ENCODE data around the gene SLC27A1.
"Not testable (repeated sequence)": the region's sequence is repeated elsewhere in the genome, so short reads cannot be mapped to it uniquely, and the experiment has no call there.

SLC27A1 gene

DNA sequence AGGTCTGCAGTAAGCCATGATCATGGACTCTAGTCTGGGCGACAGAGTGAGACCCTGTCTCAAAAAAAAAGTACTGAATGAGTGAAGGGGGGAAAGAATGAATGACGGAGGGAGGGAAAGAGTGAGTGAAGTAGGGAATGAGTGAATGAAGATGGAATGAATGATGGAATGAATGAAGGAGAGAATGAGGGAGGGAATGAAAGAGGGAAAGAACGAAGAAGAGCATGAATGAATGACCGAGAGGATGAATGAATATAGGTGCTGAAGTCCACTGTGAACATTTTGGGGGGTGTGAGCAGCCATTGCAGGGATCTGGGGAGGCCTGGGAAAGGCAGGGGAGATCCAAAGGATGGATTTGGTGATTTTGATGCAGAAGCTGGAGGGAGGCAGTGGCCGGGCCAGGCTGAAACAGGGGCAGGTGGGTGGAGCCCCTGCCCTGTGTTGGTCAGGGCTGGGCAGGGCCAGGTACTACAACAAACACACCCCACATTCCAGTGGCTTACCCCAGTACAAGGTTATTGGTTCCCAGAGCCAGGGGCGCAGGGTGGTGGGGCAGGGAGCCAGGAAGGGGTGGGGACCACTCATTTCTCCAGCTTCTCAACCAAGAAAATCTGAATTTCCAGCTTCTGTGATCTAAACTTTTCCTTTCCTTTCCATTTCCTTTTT, 14.3 kb downstream of the SLC27A1 start:
- Histone ChIP-seq H3K36me3 (ENCODE audit: insufficient read depth, low read length) (peaks cover 4% of the 10 kb centered on the region), H2AFZ (ENCODE audit: low read depth, low read length) (no peak overlapping the region), H3K4me1 (ENCODE audit: insufficient read depth, low read length) (no peaks in the 10 kb centered on the region), H3K27me3 (ENCODE audit: insufficient read depth, low read length) (no peaks in the 10 kb centered on the region), H3K9me3 (ENCODE audit: low read length) (peaks cover under 1% of the 10 kb centered on the region), H3K4me3 (ENCODE audit: low read length) (no peak overlapping the region)

DNA sequence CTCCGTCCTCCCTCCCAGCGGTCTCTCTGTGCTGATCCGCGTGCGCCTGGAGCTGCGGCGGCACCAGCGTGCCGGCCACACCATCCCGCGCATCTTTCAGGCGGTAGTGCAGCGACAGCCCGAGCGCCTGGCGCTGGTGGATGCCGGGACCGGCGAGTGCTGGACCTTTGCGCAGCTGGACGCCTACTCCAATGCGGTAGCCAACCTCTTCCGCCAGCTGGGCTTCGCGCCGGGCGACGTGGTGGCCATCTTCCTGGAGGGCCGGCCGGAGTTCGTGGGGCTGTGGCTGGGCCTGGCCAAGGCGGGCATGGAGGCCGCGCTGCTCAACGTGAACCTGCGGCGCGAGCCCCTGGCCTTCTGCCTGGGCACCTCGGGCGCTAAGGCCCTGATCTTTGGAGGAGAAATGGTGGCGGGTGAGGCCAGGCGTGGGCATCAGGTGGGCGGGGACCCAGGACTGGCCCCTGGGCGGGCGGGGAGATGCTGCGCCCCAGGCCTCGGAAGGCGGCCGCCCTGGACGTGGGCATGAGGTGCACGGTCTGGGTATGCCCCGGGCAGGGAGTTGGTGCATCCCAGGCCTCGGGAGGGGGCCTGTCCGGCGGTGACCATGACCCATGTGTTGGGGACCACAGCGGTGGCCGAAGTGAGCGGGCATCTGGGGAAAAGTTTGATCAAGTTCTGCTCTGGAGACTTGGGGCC, 16.4 kb downstream of the SLC27A1 start:
- Histone ChIP-seq H3K4me1 (ENCODE audit: insufficient read depth, low read length) (peaks cover 4% of the 10 kb centered on the region), H3K4me3 (ENCODE audit: low read length) (no peak overlapping the region), H3K36me3 (ENCODE audit: insufficient read depth, low read length) (peaks cover 6% of the 10 kb centered on the region), H3K9me3 (ENCODE audit: low read length) (peaks cover 2% of the 10 kb centered on the region), H2AFZ (ENCODE audit: low read depth, low read length) (no peak overlapping the region), H3K27me3 (ENCODE audit: insufficient read depth, low read length) (no peaks in the 10 kb centered on the region)

DNA sequence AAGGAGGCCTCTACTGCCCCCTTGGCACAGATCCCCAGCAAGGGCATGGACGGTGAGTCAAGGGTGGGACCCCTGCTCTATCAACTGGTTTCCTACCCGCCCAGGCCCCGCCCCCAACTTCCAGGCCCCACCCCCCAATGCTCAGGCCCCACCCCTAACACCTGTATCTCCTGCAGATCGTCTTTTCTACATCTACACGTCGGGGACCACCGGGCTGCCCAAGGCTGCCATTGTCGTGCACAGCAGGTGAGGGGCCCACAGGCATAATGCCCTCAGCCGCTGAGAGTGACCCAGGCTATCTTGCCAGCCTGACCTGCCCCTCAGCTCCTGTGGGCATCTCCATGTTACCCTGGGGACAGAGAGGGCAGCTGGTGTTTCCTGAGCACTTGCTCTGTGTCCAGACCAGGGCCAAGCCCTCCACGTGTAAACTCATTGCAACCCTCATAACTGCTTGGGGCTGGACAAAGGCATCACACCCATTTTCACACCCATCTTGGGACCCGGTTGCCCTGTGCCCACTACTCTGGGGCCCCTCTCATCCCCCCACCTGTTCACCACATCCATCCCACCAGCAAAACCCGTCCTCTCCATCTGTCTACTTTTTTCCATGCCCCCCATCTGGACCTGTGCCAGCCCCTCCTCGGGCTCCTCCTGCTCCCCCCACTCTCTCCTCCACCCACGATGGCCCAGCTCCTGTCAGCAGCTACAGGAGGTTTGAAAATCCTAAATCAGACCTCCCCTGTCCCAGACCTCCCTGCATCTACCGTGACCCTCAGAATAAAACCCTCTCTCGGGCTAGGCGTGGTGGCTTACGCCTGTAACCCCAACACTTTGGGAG, 17.2 kb downstream of the SLC27A1 start:
- no peak overlapping the region for H2AFZ ChIP-seq (ENCODE audit: low read depth, low read length)

DNA sequence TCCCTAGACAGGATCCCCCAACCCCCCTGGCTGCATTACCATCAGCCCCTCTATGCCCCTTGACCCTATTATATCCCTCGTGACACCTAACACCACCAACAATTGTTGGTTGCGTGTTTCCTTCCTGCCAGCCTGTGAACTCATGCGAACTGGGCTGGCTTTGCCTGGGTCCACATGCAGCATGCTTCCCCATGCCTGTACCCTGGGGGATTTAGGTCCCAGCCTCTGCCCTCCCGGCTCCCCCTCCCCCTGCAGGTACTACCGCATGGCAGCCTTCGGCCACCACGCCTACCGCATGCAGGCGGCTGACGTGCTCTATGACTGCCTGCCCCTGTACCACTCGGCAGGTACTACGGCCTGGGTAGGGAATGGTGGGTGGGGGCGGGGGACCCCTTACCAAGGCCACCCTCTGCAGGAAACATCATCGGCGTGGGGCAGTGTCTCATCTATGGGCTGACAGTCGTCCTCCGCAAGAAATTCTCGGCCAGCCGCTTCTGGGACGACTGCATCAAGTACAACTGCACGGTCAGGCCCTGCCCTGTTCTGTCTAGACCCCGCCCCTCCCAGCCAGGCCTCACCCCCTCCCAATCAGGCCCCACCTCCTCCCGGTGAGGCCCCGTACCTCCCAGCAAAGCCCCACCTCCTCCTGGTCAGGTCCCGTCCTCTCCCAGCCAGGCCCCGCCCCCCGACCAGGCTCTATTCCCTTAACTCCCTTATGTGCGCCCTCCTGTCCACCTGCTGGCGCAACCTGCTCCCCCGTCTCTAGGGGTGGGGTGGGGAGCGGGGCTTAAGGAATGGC, 18.5 kb downstream of the SLC27A1 start:
- Histone ChIP-seq H3K36me3 (ENCODE audit: insufficient read depth, low read length) (peaks cover 6% of the 10 kb centered on the region), H2AFZ (ENCODE audit: low read depth, low read length) (no peak overlapping the region), H3K4me3 (ENCODE audit: low read length) (no peak overlapping the region), H3K9me3 (ENCODE audit: low read length) (peaks cover 2% of the 10 kb centered on the region), H3K4me1 (ENCODE audit: insufficient read depth, low read length) (peaks cover 4% of the 10 kb centered on the region), H3K27me3 (ENCODE audit: insufficient read depth, low read length) (no peaks in the 10 kb centered on the region)

More for the DNA sequence above, 17.2 kb downstream of the SLC27A1 start:
- Histone ChIP-seq H3K27me3 (ENCODE audit: insufficient read depth, low read length) (no peaks in the 10 kb centered on the region), H3K36me3 (ENCODE audit: insufficient read depth, low read length) (peaks cover 6% of the 10 kb centered on the region), H3K4me1 (ENCODE audit: insufficient read depth, low read length) (peaks cover 4% of the 10 kb centered on the region), H3K4me3 (ENCODE audit: low read length) (no peak overlapping the region), H3K9me3 (ENCODE audit: low read length) (peaks cover 2% of the 10 kb centered on the region)

DNA sequence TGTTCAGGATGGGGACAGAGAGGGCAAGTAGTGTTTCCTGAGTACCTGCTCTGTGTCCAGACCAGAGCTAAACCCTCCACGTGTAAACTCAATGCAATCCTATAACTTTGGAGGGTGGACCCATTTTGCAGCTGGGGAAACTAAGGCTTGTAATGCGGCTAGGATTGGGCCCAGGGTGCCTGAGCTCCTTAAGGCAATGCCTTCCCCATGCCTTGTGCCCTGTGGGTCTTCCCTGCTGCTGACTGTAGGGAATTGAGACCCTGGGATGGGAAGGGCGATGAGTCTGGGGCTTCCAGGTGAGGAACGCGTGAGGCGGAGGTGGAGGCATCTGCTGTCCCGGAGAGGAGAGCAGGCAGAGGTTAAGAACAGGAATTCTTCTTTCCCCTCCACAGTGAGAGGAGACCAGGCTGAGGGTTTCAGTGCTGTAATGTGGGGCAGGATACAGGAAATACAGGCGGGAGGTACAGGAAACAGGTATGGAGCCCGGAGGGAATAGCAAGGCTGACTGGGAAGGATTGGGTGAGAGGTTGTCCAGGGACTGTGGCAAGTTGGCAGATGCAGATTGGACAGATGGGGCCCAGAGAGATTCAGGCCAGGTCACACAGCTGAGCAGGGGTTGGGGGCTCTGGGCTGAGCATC, 19.2 kb downstream of the SLC27A1 start:
- H3K4me3 ChIP-seq (ENCODE audit: low read length) = no peak overlapping the region
- H3K36me3 ChIP-seq (ENCODE audit: insufficient read depth, low read length) = peaks cover 6% of the 10 kb centered on the region
- no peak overlapping the region for H2AFZ ChIP-seq (ENCODE audit: low read depth, low read length)
- peaks cover 4% of the 10 kb centered on the region for H3K4me1 ChIP-seq (ENCODE audit: insufficient read depth, low read length)
- H3K27me3 ChIP-seq (ENCODE audit: insufficient read depth, low read length) = no peaks in the 10 kb centered on the region
- H3K9me3 ChIP-seq (ENCODE audit: low read length) = peaks cover 2% of the 10 kb centered on the region

DNA sequence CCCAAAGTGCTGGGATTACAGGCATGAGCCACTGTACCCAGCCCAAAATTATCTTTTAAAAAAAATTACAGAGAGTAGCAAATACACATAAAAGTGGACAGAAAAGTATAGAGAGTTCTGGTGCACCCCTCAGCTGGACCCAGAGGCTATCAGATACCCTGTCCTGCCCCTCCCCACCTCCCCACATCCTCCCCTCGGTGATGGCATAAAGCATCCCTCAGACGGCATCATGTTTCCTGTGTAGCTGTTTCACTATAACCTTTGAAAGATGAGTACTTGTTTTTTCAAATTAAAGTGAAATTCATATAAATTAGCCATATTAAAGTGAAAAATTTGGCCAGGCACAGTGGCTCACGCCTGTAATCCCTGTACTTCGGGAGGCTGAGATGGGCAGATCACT, 20.1 kb downstream of the SLC27A1 start:
- Histone ChIP-seq H3K36me3 (ENCODE audit: insufficient read depth, low read length) (peaks cover 6% of the 10 kb centered on the region), H3K27me3 (ENCODE audit: insufficient read depth, low read length) (no peaks in the 10 kb centered on the region), H3K4me1 (ENCODE audit: insufficient read depth, low read length) (peaks cover 4% of the 10 kb centered on the region)

DNA sequence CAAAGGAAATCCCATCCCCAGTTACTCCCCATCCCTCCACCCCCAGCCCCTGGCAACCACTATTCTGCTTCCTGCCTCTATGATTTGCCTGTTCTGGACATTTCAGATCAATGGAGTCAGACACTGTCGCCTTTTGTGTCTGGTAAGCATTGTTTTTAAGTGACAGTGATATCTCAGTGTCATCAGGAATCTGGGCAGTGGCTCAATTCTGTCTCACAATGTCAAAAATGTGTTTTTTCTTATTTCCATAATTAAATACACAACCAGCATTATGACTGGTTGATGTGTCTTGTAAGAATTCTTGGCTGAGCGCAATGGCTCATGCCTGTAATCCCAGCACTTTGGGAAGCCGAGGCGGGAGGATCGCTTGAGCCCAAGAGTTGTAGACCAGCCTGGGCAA, 21.0 kb downstream of the SLC27A1 start:
- no peak overlapping the region for H3K4me3 ChIP-seq (ENCODE audit: low read length)
- no peak overlapping the region for H2AFZ ChIP-seq (ENCODE audit: low read depth, low read length)
- H3K9me3 ChIP-seq (ENCODE audit: low read length) = peaks cover 2% of the 10 kb centered on the region
- peaks cover 4% of the 10 kb centered on the region for H3K4me1 ChIP-seq (ENCODE audit: insufficient read depth, low read length)
- H3K36me3 ChIP-seq (ENCODE audit: insufficient read depth, low read length) = peaks cover 6% of the 10 kb centered on the region
- no peaks in the 10 kb centered on the region for H3K27me3 ChIP-seq (ENCODE audit: insufficient read depth, low read length)

More for the DNA sequence above, 20.1 kb downstream of the SLC27A1 start:
- Histone ChIP-seq H2AFZ (ENCODE audit: low read depth, low read length) (no peak overlapping the region), H3K9me3 (ENCODE audit: low read length) (peaks cover 2% of the 10 kb centered on the region), H3K4me3 (ENCODE audit: low read length) (no peak overlapping the region)

DNA sequence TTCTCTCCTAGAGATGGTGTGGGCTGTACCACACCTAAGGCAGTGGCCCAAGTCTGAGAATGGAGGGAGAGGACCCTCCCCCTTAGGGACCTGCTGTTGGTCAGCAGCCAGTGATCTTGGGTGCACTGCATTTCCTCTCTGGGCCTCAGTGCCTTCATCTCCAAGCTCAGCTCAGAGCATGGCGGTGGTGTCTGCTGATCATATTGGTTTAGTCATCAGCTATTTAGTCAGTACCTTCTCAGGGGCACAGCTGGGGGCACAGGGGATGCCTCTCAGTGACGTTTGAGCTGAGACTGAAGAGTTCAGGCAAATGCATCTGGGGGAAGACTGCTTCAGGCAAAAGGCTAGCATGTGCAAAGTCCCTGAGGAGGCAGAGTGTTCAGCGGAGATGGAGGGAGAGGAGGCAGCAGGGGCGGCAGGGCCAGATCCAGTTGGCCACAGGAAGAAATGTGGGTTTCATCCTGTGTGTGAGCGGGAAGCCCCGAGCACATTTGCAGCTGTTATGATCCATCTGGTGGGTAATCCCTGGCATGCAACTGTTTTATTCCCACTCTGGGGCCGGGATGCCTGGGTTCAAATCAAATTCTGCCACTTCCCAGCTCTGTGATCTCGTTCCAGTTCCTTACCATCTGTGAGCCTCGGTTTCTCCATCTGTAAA, 25.4 kb downstream of the SLC27A1 start:
- Histone ChIP-seq H3K4me3 (ENCODE audit: low read length) (no peak overlapping the region), H3K4me1 (ENCODE audit: insufficient read depth, low read length) (peaks cover 15% of the 10 kb centered on the region), H3K9me3 (ENCODE audit: low read length) (no peaks in the 10 kb centered on the region), H3K27me3 (ENCODE audit: insufficient read depth, low read length) (no peaks in the 10 kb centered on the region), H3K36me3 (ENCODE audit: insufficient read depth, low read length) (no peaks in the 10 kb centered on the region), H2AFZ (ENCODE audit: low read depth, low read length) (no peak overlapping the region)

DNA sequence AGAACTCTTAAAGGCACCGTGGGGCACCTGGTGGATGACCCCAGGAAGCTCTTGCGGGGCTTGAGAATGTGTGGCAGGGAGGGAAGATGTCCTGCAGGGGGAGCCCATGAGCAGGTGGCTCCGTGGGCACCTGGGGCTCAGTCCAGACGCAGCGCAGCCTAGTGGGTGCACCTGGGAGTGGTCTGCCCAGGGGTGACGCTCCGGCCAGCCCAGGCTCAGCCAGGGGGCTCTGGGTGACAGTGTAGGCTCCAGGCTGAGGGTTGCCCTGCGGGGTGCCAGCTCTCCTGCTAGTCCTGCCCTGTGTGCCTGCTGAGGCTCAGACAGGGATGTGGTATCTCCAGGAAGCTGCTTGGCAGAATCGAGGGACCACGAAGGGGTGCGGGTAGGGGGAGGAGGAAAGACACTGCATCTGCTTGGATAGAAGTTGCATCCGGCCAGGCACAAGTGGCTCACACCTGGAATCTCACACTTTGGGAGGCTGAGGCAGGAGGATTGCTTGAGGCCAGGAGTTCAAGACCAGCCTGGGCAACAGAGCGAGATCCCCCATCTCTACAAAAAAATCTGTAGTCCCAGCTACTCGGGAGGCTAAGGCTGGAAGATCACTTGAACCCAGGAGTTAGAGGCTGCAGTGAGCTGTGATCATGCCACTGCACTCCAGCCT, 26.1 kb downstream of the SLC27A1 start:
- no peak overlapping the region for H2AFZ ChIP-seq (ENCODE audit: low read depth, low read length)
- H3K9me3 ChIP-seq (ENCODE audit: low read length) = no peaks in the 10 kb centered on the region
- no peak overlapping the region for H3K4me3 ChIP-seq (ENCODE audit: low read length)
- H3K27me3 ChIP-seq (ENCODE audit: insufficient read depth, low read length) = no peaks in the 10 kb centered on the region
- no peaks in the 10 kb centered on the region for H3K36me3 ChIP-seq (ENCODE audit: insufficient read depth, low read length)
- H3K4me1 ChIP-seq (ENCODE audit: insufficient read depth, low read length) = peaks cover 12% of the 10 kb centered on the region

DNA sequence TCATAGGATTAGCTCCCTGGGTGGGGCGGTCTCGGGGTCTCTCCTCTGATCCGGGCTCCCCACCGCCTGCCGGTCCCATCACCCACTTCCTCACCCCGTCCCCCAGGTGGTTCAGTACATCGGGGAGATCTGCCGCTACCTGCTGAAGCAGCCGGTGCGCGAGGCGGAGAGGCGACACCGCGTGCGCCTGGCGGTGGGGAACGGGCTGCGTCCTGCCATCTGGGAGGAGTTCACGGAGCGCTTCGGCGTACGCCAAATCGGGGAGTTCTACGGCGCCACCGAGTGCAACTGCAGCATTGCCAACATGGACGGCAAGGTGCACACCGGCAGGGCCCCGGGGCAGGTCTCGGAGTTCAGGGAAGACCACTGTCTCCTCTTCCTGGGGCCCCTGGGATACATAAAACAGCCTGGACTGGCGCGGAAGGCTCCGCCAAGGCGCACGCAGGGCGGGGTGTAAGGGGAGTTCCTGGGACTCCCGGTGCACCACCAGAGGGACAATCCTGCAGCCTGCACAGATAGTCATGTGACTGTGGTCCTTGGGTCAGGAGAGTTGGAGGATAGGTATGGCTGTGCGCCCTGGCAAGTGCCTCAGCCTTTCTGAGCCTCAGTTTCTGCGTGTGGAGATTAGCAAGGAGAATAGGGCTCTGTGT, 26.9 kb downstream of the SLC27A1 start:
- Histone ChIP-seq H3K9me3 (ENCODE audit: low read length) (no peaks in the 10 kb centered on the region), H2AFZ (ENCODE audit: low read depth, low read length) (no peak overlapping the region), H3K4me3 (ENCODE audit: low read length) (no peak overlapping the region), H3K4me1 (ENCODE audit: insufficient read depth, low read length) (peaks cover 12% of the 10 kb centered on the region), H3K36me3 (ENCODE audit: insufficient read depth, low read length) (no peaks in the 10 kb centered on the region), H3K27me3 (ENCODE audit: insufficient read depth, low read length) (no peaks in the 10 kb centered on the region)

DNA sequence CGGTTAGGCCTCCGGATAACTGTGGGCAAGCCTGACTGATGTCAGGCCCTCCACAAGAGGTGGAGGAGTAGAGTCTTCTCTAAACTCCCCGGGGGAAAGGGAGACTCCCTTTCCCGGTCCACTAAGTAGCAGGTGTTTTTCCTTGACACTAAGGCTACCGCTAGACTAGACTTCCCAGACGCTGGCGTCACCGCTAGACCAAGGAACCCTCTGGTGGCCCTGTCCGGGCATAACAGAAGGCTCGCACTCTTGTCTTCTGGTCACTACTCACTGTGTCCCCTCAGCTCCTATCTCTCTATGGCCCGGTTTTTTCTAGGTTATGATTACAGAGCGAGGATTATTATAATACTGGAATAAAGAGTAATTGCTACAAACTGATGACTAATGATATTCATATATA, 28.7 kb downstream of the SLC27A1 start:
- not testable (repeated sequence) for H2AFZ ChIP-seq (ENCODE audit: low read depth, low read length); H3K27me3 ChIP-seq (ENCODE audit: insufficient read depth, low read length); H3K4me3 ChIP-seq (ENCODE audit: low read length); H3K36me3 ChIP-seq (ENCODE audit: insufficient read depth, low read length); H3K9me3 ChIP-seq (ENCODE audit: low read length)
- H3K4me1 ChIP-seq (ENCODE audit: insufficient read depth, low read length) = peaks cover 12% of the 10 kb centered on the region

All from neuron (in vitro differentiated cells).